PFSK-1 (cell line): ENCODE data around the gene LYPD6B.

Source experiments
- FOXP2 ChIP-seq: optimal IDR thresholded peaks from 2 replicates; pipeline ENCODE3; 2011; ENCODE audit warnings: borderline replicate concordance, control low read depth, inconsistent platforms; ENCODE audit not compliant: insufficient read depth; ENCODE audit errors: extremely low read length, extremely low read depth
- POLR2AphosphoS5 ChIP-seq: IDR thresholded peaks from 2 replicates; pipeline ENCODE4 v1.6.1; 2012; ENCODE audit warnings: low read depth, mild to moderate bottlenecking, control low read depth, low read length, moderate library complexity
- SIN3A ChIP-seq: IDR thresholded peaks from 2 replicates; pipeline ENCODE4 v1.6.1; 2012; ENCODE audit warnings: mild to moderate bottlenecking, low read length, moderate library complexity, borderline replicate concordance; ENCODE audit not compliant: insufficient read depth
- TAF1 ChIP-seq: IDR thresholded peaks from 2 replicates; pipeline ENCODE4 v1.6.1; 2012; ENCODE audit warnings: low read length, control low read depth, borderline replicate concordance; ENCODE audit not compliant: insufficient read depth
- TF ChIP-seq, protein P1 (sequence below), 2 experiments: IDR thresholded peaks; 2 replicates each; pipeline versions ENCODE4 v1.6.1 to v1.8.0; 2011 to 2012; ENCODE audit warnings: low read depth in 2 of 2, low read length in 2 of 2, control low read depth in 1 of 2, inconsistent platforms in 1 of 2, mild to moderate bottlenecking in 1 of 2, moderate library complexity in 1 of 2; ENCODE audit not compliant: insufficient read depth in 1 of 2

The LYPD6B gene

DNA sequence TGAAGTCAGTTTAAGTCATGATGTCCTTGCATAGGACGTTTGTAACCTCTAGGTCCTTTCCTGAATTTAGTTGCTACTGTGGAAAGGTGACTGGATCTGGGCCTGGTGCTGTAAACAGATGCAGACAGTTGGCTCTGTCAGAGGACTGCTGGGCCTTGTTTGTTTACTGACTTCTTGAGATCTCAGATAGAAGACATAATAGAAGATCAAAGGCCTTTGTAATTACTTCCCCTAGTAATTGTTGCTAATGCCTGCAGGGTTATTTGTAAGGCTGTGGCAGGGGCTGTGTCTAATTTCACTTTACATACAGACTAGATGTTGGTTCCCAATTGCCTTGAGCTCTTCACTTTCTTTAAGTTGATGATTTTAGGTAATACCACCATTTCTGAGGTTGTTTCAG, 42.5 kb downstream of the LYPD6B start:
- TF ChIP-seq SIN3A (no peak), TAF1 (no peak), POLR2AphosphoS5 (no peak), FOXP2 (no peak)
- TF ChIP-seq, protein P1, sequence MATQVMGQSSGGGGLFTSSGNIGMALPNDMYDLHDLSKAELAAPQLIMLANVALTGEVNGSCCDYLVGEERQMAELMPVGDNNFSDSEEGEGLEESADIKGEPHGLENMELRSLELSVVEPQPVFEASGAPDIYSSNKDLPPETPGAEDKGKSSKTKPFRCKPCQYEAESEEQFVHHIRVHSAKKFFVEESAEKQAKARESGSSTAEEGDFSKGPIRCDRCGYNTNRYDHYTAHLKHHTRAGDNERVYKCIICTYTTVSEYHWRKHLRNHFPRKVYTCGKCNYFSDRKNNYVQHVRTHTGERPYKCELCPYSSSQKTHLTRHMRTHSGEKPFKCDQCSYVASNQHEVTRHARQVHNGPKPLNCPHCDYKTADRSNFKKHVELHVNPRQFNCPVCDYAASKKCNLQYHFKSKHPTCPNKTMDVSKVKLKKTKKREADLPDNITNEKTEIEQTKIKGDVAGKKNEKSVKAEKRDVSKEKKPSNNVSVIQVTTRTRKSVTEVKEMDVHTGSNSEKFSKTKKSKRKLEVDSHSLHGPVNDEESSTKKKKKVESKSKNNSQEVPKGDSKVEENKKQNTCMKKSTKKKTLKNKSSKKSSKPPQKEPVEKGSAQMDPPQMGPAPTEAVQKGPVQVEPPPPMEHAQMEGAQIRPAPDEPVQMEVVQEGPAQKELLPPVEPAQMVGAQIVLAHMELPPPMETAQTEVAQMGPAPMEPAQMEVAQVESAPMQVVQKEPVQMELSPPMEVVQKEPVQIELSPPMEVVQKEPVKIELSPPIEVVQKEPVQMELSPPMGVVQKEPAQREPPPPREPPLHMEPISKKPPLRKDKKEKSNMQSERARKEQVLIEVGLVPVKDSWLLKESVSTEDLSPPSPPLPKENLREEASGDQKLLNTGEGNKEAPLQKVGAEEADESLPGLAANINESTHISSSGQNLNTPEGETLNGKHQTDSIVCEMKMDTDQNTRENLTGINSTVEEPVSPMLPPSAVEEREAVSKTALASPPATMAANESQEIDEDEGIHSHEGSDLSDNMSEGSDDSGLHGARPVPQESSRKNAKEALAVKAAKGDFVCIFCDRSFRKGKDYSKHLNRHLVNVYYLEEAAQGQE (IDR thresholded peaks at IDR 0.05; ENCODE audit: insufficient read depth in 1 of 2, low read depth in 2 of 2, low read length in 2 of 2), result no peak

DNA sequence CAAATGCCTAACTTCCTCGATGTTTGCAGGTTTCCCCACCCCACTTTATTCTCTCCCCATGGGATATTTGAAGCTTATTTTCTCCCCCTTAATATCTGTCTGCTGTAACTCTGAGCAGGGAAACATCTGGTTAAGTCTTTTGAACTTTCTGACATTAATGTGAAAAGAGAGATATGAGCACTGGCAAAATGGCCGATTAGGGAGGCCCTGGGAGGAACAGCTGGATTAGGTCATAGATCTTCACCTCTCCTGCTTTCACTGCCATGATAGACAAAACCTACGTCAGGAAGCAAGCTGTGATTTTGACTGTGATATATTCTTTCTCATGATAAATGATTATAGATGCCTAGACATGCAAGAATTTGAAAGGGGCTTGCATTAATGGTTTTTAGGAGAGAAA, 43.6 kb downstream of the LYPD6B start:
- TF ChIP-seq TAF1, result no peak
- TF ChIP-seq, protein P1 (IDR thresholded peaks at IDR 0.05; ENCODE audit: insufficient read depth in 1 of 2, low read depth in 2 of 2, low read length in 2 of 2), result no peak
- TF ChIP-seq FOXP2, result no peak
- TF ChIP-seq SIN3A, result no peak
- no peak for TF ChIP-seq POLR2AphosphoS5

DNA sequence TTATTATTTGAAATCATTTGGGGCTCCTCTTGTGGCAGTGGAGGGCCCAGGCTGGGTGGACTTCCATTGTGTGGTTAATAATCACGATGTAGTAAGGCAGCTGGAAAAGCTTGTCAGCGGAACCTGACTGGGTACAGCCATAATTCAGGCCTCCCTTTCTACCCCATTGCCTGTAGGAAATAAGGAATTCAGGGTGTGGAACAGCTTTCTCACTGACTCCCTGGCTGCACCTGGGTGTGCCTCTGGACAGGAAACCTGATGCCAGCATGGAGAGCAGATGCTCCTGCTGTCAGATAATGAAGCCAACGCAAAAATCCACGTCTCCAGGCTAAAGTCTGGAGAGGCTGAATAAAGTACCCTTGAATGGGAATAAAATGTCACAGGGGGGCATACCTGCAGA, 44.2 kb downstream of the LYPD6B start:
- TF ChIP-seq, protein P1 (IDR thresholded peaks at IDR 0.05; ENCODE audit: insufficient read depth in 1 of 2, low read depth in 2 of 2, low read length in 2 of 2), result no peak
- no peak for TF ChIP-seq SIN3A
- TF ChIP-seq FOXP2, result no peak
- TF ChIP-seq POLR2AphosphoS5, result no peak
- no peak for TF ChIP-seq TAF1

DNA sequence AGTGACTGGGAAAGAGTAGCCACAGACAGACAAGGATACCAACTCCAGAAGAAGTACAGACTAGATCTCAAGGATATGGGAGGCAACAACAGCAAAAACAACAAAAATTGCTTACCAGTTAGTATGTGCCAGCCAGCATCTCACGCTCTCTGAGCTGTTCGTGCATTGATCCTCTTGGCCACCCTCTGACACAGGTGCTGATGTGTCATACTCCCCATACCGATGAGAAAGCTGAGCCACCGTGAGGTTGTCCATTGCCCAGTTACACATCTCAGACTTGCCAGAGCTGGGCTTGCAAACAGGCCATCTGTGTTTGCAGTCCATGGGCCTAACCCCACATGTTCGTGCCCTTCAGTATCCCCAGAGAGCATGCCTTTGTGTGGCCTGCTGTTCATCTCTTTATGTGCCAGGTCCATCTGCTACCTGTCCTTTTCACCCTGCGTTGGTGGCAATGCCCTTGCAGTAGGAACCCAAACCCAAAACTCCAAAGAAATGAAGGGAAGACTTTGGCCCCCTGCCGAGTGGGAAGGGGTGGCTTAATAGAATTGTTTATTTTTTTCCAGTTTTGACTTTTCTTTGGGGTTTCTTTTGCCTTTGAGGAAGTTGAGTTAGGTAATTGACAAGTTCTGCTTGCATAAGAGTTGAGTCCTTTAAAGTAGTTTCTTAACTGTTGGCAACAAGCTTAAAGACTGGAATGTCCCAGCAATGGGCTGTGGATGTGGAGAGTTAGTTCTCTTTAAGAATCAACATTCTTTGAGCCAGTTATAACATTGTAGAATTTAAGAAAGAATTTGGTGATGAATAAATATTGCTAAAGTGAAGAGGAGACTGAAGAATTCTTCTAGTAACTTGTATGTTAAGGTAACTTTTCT, 46.7 kb downstream of the LYPD6B start:
- TF ChIP-seq SIN3A, result no peak
- no peak for TF ChIP-seq FOXP2
- TF ChIP-seq, protein P1 (IDR thresholded peaks at IDR 0.05; ENCODE audit: insufficient read depth in 1 of 2, low read depth in 2 of 2, low read length in 2 of 2), result no peak
- TF ChIP-seq POLR2AphosphoS5, result no peak
- no peak for TF ChIP-seq TAF1

DNA sequence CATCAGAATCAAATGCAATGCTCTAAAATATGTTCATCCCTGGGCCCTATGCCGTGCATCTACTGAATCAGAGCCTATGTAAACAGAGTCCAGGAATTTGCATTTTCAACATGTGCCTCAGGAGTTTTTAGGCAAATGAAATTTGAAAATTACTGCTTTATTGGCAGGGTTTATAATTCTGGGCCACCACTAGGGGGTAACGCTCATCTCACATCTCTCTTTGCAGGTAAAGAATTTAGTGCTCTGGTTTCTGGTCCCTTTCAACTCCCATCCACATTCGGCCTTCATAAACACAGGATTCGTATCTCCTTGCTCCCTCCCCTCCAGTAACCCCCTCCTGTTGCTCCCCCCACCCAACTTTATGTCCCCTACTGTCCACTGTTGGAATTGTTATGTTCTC, 49.3 kb downstream of the LYPD6B start:
- no peak for TF ChIP-seq FOXP2
- TF ChIP-seq, protein P1 (IDR thresholded peaks at IDR 0.05; ENCODE audit: insufficient read depth in 1 of 2, low read depth in 2 of 2, low read length in 2 of 2), result no peak
- TF ChIP-seq SIN3A, result no peak
- no peak for TF ChIP-seq TAF1
- no peak for TF ChIP-seq POLR2AphosphoS5
